HepG2 (cell line): ENCODE data around the gene PRSS21.

Experiments used
- BCLAF1 ChIP-seq: fragments of 450-650 bp; IDR thresholded peaks from 2 replicates; pipeline ENCODE4 v1.6.1; 2017; ENCODE audit warnings: mild to moderate bottlenecking
- CTCF ChIP-seq: sonication (generic); formaldehyde crosslinking; IDR thresholded peaks from 2 replicates; pipeline ENCODE4 v1.5.0; 2020; ENCODE audit warnings: mild to moderate bottlenecking, missing genetic modification reagents, moderate library complexity
- E2F1 ChIP-seq: sonication (generic); formaldehyde crosslinking; IDR thresholded peaks from 2 replicates; pipeline ENCODE4 v1.5.0; 2020; ENCODE audit warnings: missing genetic modification reagents
- FOSL1 ChIP-seq: sonication (generic); formaldehyde crosslinking; IDR thresholded peaks from 2 replicates; pipeline ENCODE4 v1.9.0; 2021; ENCODE audit warnings: missing genetic modification reagents, borderline replicate concordance
- MYNN ChIP-seq: sonication (generic); formaldehyde crosslinking; IDR thresholded peaks from 2 replicates; pipeline ENCODE4 v1.4.0; 2020; ENCODE audit warnings: mild to moderate bottlenecking, low read depth, missing genetic modification reagents
- RAD21 ChIP-seq: fragments of 450-650 bp; formaldehyde crosslinking; IDR thresholded peaks from 2 replicates; pipeline ENCODE4 v1.5.0; 2020; ENCODE audit warnings: mild to moderate bottlenecking
- SIN3A ChIP-seq: IDR thresholded peaks from 2 replicates; pipeline ENCODE4 v1.6.1; 2011; ENCODE audit warnings: low read depth, mild to moderate bottlenecking, control low read depth, low read length, borderline replicate concordance
- SRSF1 ChIP-seq: fragments of 200-400 bp; formaldehyde crosslinking; optimal IDR thresholded peaks from 2 replicates; pipeline ENCODE3; 2017; ENCODE audit warnings: mild to moderate bottlenecking, low read depth, low read length, moderate library complexity
- ZBTB33 ChIP-seq: sonication (generic); formaldehyde crosslinking; IDR thresholded peaks from 2 replicates; pipeline ENCODE4 v1.4.0; 2020; ENCODE audit warnings: missing genetic modification reagents
- ZBTB44 ChIP-seq: sonication (generic); formaldehyde crosslinking; IDR thresholded peaks from 2 replicates; pipeline ENCODE4 v1.4.0; 2020; ENCODE audit warnings: missing genetic modification reagents
- ZNF335 ChIP-seq: sonication (generic); formaldehyde crosslinking; IDR thresholded peaks from 2 replicates; pipeline ENCODE4 v1.4.0; 2020; ENCODE audit warnings: missing genetic modification reagents
- ZNF513 ChIP-seq: sonication (generic); formaldehyde crosslinking; conservative IDR thresholded peaks from 2 replicates; pipeline ENCODE4 v1.5.0; 2020; ENCODE audit warnings: missing genetic modification reagents
- ZNF530 ChIP-seq: sonication (generic); formaldehyde crosslinking; IDR thresholded peaks from 2 replicates; pipeline ENCODE4 v1.5.0; 2020; ENCODE audit warnings: low read depth, mild to moderate bottlenecking, missing genetic modification reagents

- TF ChIP-seq E2F1 (CRISPR knock-in tag) (no peak), ZBTB44 (no peak), ZNF530 (no peak), ZBTB33 (CRISPR knock-in tag) (no peak), SRSF1 (no peak), ZNF335 (CRISPR knock-in tag) (no peak), FOSL1 (CRISPR knock-in tag) (no peak), SIN3A (no peak), CTCF (CRISPR knock-in tag) (no peak), ZNF513 (no peak), BCLAF1 (no peak), MYNN (CRISPR knock-in tag) (no peak), RAD21 (CRISPR knock-in tag) (no peak)
Observed at GRCh38 chr16:2852003-2852730, 35.1 kb downstream of the PRSS21 start.
